Vagina (tissue), 2 donors: ENCODE results near the gene GLG1. TPM values are rescaled to one million over a fixed set of nuclear protein-coding genes. Genes with fewer than 3 reads are reported as not detected.

Source experiments
- DNase-seq, 2 donors: peaks; one replicate each; pipeline ENCODE4 v3.0.0-alpha.2; 2017; ENCODE audit errors: extremely low spot score in 2 of 2
- H3K27ac ChIP-seq: fragments of 200-600 bp; sonication (generic); one replicate; pipeline ENCODE4 v1.5.1; 2019
- H3K27me3 ChIP-seq: fragments of 200-600 bp; sonication (generic); one replicate; pipeline ENCODE4 v1.5.1; 2019
- H3K36me3 ChIP-seq, 2 donors: fragments of 200-600 bp; sonication (generic); one replicate each; pipeline ENCODE4 v1.5.1; 2017 to 2019
- H3K4me1 ChIP-seq: fragments of 200-600 bp; sonication (generic); one replicate; pipeline ENCODE4 v1.5.1; 2019
- H3K4me3 ChIP-seq, 2 donors: fragments of 200-600 bp; sonication (generic); 1 replicate in 1 of 2; 2 replicates in 1 of 2; pipeline ENCODE4 v1.5.1; 2016 to 2019
- H3K9me3 ChIP-seq: fragments of 200-600 bp; sonication (generic); one replicate; pipeline ENCODE4 v1.5.1; 2019
- POLR2A ChIP-seq, 2 donors: fragments of 450-650 bp; IDR thresholded peaks; one replicate each; pipeline ENCODE4 v1.6.1; 2017; ENCODE audit warnings: antibody characterized with exemption in 2 of 2, mild to moderate bottlenecking in 2 of 2, moderate library complexity in 2 of 2
- POLR2AphosphoS5 ChIP-seq, 2 donors: sonication (generic); formaldehyde crosslinking; IDR thresholded peaks; one replicate each; pipeline ENCODE4 v1.9.0; 2017; ENCODE audit warnings: antibody characterized with exemption in 2 of 2, mild to moderate bottlenecking in 2 of 2, low read depth in 1 of 2; ENCODE audit not compliant: insufficient read depth in 1 of 2
- intact Hi-C: fragments of 100-400 bp; cut with DNase I; formaldehyde crosslinking; loops from one replicate; pipeline ENCODE4 v1.15.1; 2023
- total RNA-seq: library from RNA; depleted of rRNA; stranded (reverse); fragments of >200 nt; gene quantifications from one replicate; pipeline ENCODE4 v1.2.3, GENCODE V29; 2016
- TF ChIP-seq, protein P1 (sequence below), 3 experiments: fragments of 450-650 bp in 2 of 3; fragments of 200-600 bp in 1 of 3; sonication (generic) in 1 of 3; IDR thresholded peaks; one replicate each; pipeline ENCODE4 v1.5.1; 2017 to 2019; ENCODE audit warnings: antibody characterized with exemption in 3 of 3, mild to moderate bottlenecking in 2 of 3, moderate library complexity in 2 of 3

The GLG1 gene
- total RNA-seq, 1 donor from 2014 or later = 76.9 TPM

DNA sequence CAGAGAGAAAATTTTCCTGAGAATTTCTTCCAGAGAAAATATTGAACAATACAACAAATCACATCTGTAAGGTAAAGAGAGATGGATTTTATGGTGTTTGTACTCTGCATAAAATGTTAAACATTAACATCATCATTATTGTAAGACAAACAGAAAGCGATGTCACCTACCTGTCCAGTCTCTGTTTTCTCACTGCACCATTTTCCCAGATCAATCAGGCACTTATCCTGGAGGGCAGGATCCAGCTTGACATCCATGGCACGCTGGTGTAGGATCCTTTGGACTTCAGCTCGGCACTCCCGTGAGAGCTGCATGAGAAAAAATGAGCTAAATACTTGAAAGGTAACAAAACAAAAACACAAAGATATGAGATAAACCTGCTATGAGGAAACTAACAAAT is 129.7 kb downstream of the GLG1 start:
- Histone ChIP-seq H3K4me3 (no peak overlapping the region), H3K4me1 (peaks cover 17% of the 10 kb centered on the region), H3K36me3 (peaks cover 0 to 48% of the 10 kb centered on the region in 2 donors), H3K27me3 (no peaks in the 10 kb centered on the region), H3K9me3 (no peaks in the 10 kb centered on the region), H3K27ac (no peak overlapping the region)
- no peak for DNase-seq
- intact Hi-C loops = no loop called here
- TF ChIP-seq, protein P1, sequence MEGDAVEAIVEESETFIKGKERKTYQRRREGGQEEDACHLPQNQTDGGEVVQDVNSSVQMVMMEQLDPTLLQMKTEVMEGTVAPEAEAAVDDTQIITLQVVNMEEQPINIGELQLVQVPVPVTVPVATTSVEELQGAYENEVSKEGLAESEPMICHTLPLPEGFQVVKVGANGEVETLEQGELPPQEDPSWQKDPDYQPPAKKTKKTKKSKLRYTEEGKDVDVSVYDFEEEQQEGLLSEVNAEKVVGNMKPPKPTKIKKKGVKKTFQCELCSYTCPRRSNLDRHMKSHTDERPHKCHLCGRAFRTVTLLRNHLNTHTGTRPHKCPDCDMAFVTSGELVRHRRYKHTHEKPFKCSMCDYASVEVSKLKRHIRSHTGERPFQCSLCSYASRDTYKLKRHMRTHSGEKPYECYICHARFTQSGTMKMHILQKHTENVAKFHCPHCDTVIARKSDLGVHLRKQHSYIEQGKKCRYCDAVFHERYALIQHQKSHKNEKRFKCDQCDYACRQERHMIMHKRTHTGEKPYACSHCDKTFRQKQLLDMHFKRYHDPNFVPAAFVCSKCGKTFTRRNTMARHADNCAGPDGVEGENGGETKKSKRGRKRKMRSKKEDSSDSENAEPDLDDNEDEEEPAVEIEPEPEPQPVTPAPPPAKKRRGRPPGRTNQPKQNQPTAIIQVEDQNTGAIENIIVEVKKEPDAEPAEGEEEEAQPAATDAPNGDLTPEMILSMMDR (IDR thresholded peaks at IDR 0.05) = no peak
- TF ChIP-seq POLR2A (IDR thresholded peaks at IDR 0.05) (no peak), POLR2AphosphoS5 (IDR thresholded peaks at IDR 0.05; ENCODE audit: insufficient read depth in 1 of 2, low read depth in 1 of 2) (no peak)

DNA sequence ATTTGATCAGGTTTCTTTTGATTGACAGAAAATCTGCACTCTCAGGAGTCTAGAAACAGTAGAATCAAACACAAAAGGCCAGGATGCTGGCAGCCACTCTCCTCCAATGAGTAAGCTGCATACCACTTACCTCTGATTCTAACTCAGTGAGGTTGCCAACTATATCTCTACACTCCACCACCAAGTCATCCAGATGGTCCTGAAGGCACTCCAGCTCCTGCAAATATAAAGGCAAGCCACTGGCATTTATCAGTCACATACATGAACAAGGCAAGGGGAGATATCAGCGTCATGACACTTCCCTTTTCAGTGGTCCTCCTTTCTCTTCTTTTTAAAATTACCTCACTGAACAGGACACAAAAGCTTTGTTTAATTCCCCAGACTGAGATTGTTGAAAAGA is 132.5 kb downstream of the GLG1 start:
- H3K4me3 ChIP-seq = no peak overlapping the region
- no peak for DNase-seq
- intact Hi-C loops = no loop called here
- H3K9me3 ChIP-seq = no peaks in the 10 kb centered on the region
- H3K27me3 ChIP-seq = no peaks in the 10 kb centered on the region
- H3K4me1 ChIP-seq = peaks cover 3% of the 10 kb centered on the region
- H3K36me3 ChIP-seq = peaks cover 0 to 73% of the 10 kb centered on the region in 2 donors
- no peak for TF ChIP-seq POLR2A (IDR thresholded peaks at IDR 0.05)
- TF ChIP-seq, protein P1 (IDR thresholded peaks at IDR 0.05) = no peak
- no peak for TF ChIP-seq POLR2AphosphoS5 (IDR thresholded peaks at IDR 0.05; ENCODE audit: insufficient read depth in 1 of 2, low read depth in 1 of 2)
- no peak overlapping the region for H3K27ac ChIP-seq

DNA sequence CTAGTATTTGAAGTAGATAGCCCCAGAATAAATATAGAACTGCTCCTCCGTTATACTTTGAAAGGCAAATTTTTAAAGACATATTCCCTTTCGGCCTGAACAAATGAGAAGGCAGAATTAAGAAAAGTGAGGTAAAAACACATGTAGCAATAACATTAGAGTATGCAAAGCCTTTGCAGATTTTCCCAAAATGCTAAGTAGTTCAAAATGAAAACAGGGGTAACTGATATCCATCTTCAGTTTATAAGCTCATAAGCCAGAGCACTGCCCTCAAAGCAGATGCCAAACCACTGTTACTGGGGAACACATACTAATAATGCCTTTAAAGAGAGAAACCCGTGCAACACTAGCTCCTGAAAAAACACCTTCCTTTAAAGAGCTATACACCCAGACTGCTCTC is 134.4 kb downstream of the GLG1 start:
- Histone ChIP-seq H3K36me3 (peaks cover 0 to 89% of the 10 kb centered on the region in 2 donors), H3K4me3 (no peak overlapping the region), H3K27me3 (no peaks in the 10 kb centered on the region), H3K4me1 (no peaks in the 10 kb centered on the region), H3K27ac (no peak overlapping the region), H3K9me3 (no peaks in the 10 kb centered on the region)
- intact Hi-C loops = no loop called here
- DNase-seq = no peak
- TF ChIP-seq POLR2A (IDR thresholded peaks at IDR 0.05) = no peak
- TF ChIP-seq, protein P1 (IDR thresholded peaks at IDR 0.05) = no peak
- no peak for TF ChIP-seq POLR2AphosphoS5 (IDR thresholded peaks at IDR 0.05; ENCODE audit: insufficient read depth in 1 of 2, low read depth in 1 of 2)

DNA sequence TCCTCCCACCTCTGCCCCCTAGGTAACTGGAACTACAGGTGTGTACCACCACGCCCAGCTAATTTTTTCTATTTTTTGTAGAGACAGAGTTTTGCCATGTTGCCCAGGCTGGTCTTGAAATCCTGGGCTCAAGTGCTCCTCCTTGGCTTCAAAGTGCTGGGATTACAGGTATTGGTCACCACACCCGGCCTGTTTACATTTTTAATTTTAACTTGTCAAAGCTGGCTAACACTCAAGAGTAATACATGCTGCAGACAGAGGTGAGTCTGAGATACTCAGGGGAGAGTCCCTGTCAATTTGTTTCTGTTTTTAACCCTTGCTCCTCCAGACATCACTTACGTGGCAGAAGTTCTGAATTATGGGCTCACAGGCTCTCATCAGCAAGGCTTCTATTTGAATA is 134.9 kb downstream of the GLG1 start:
- TF ChIP-seq, protein P1 (IDR thresholded peaks at IDR 0.05) = no peak
- TF ChIP-seq POLR2AphosphoS5 (IDR thresholded peaks at IDR 0.05; ENCODE audit: insufficient read depth in 1 of 2, low read depth in 1 of 2) (no peak), POLR2A (IDR thresholded peaks at IDR 0.05) (no peak)
- no peak for DNase-seq
- Histone ChIP-seq H3K27ac (no peak overlapping the region), H3K9me3 (no peaks in the 10 kb centered on the region), H3K27me3 (no peaks in the 10 kb centered on the region), H3K4me1 (no peaks in the 10 kb centered on the region), H3K4me3 (no peak overlapping the region), H3K36me3 (peaks cover 0 to 89% of the 10 kb centered on the region in 2 donors)
- intact Hi-C loops = no loop called here

DNA sequence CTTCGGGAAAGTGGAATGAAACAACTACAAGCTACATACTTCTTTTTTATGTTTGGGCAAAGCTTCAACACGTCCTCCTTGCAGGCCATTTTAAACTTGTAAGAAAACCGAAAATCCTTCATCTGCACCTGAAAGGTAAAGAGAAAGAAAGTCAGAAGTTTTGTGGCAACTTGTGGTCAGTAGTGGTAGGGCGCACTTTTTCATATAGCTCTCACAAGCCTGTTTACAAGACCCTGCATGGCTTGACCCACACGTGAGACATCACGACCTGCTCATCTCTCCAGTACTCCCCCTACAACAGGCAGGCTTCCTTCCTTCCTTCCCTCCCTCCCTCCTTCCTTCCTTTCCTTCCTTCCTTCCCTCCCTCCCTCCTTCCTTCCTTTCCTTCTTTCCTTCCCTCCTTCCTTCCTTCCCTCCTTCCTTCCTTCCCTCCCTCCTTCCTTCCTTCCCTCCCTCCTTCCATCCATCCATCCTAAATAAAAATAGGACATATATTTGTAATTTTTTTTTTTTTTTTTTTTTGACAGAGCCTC is 136.9 kb downstream of the GLG1 start:
- no peak overlapping the region for H3K4me3 ChIP-seq
- H3K4me1 ChIP-seq = no peaks in the 10 kb centered on the region
- DNase-seq = no peak
- peaks cover 0 to 92% of the 10 kb centered on the region in 2 donors for H3K36me3 ChIP-seq
- intact Hi-C loops = no loop called here
- TF ChIP-seq, protein P1 (IDR thresholded peaks at IDR 0.05) = no peak
- TF ChIP-seq POLR2A (IDR thresholded peaks at IDR 0.05) = no peak
- TF ChIP-seq POLR2AphosphoS5 (IDR thresholded peaks at IDR 0.05; ENCODE audit: insufficient read depth in 1 of 2, low read depth in 1 of 2) = no peak
- H3K27me3 ChIP-seq = no peaks in the 10 kb centered on the region
- H3K9me3 ChIP-seq = no peaks in the 10 kb centered on the region
- no peak overlapping the region for H3K27ac ChIP-seq
